HepG2 (cell line): ENCODE results near the gene C11orf24. TPM values are rescaled to one million over a fixed set of nuclear protein-coding genes. Genes with fewer than 3 reads are reported as not detected.
A peak's percentile ranks its signal among the peaks of the same experiment; 100 is the strongest.

Source experiments
- ATAC-seq: fragments of 200-7000 bp; cut with Tn5 transposase; 3 replicates; pipeline ENCODE4 v1.9.1; 2020; ENCODE audit warnings: mild to moderate bottlenecking, moderate library complexity
- BruUV-seq: library from RNA; stranded (reverse); fragments of 400-500 nt; replicated peaks from 2 replicates; lab custom pipeline; 2021; lab: Mats Ljungman, UMichigan
- CTCF ChIA-PET: fragments of 300-600 bp; formaldehyde crosslinking; extraction: SDS; loops from one replicate; lab custom pipeline; 2021; ENCODE audit warnings: low total read pairs, inconsistent platforms, low intra/inter-chr PET ratio; lab: Yijun Ruan, JAX
- POLR2A ChIA-PET: fragments of 350-600 bp; sonication (Branson Sonifier 250); formaldehyde crosslinking; loops from one replicate; lab custom pipeline; 2020; ENCODE audit warnings: antibody characterized with exemption, inconsistent platforms; lab: Yijun Ruan, JAX
- DNase-seq: peaks from one replicate; pipeline ENCODE4 v3.0.0-alpha.2; 2015; ENCODE audit warnings: low spot score
- FAIRE-seq: peaks from 3 replicates; lab custom pipeline; 2011; peaks lifted over from hg19 to GRCh38; lab: Jason Lieb, UNC
- H2AFZ ChIP-seq: one replicate; pipeline ENCODE4 v1.6.1; 2011; ENCODE audit warnings: low read length, inconsistent platforms
- H3K27ac ChIP-seq: fragments of 300-600 bp; 3 replicates; pipeline ENCODE4 v1.8.0; 2011; ENCODE audit warnings: mixed run types, mild to moderate bottlenecking, mixed read lengths, low read length, inconsistent platforms; ENCODE audit not compliant: insufficient read depth; ENCODE audit errors: extremely low read length
- H3K27me3 ChIP-seq, 2 experiments: fragments of 200-600 bp in 1 of 2; 2 replicates in 1 of 2; 3 replicates in 1 of 2; pipeline versions ENCODE4 v1.6.0 to v1.8.0; 2011; ENCODE audit warnings: low read length in 2 of 2, mild to moderate bottlenecking in 2 of 2, moderate library complexity in 2 of 2, inconsistent platforms in 1 of 2; ENCODE audit not compliant: insufficient read depth in 2 of 2, control insufficient read depth in 1 of 2
- H3K36me3 ChIP-seq, 2 experiments: fragments of 200-600 bp in 1 of 2; replicated peaks in 1 of 2; 2 replicates in 1 of 2; 3 replicates in 1 of 2; pipeline versions ENCODE4 v1.5.1 to v1.8.0; 2011; ENCODE audit warnings: low read length in 2 of 2, inconsistent platforms in 1 of 2; ENCODE audit not compliant: insufficient read depth in 2 of 2, control insufficient read depth in 1 of 2
- H3K4me1 ChIP-seq: 2 replicates; pipeline ENCODE4 v1.5.1; 2012; ENCODE audit warnings: low read length, inconsistent platforms; ENCODE audit not compliant: insufficient read depth
- H3K4me2 ChIP-seq: 2 replicates; pipeline ENCODE4 v1.6.0; 2011; ENCODE audit warnings: low read depth, low read length, inconsistent platforms
- H3K4me3 ChIP-seq, 3 experiments: fragments of 200-600 bp in 1 of 3; sonication (generic), shearing (Covaris generic) in 1 of 3; replicated peaks in 1 of 3; 2 replicates each; pipeline ENCODE4 v1.5.1; 2011 to 2016; ENCODE audit warnings: low read length in 3 of 3, inconsistent platforms in 2 of 3, low read depth in 2 of 3, mild to moderate bottlenecking in 2 of 3, control low read depth in 1 of 3, mixed read lengths in 1 of 3; ENCODE audit not compliant: insufficient read depth in 1 of 3
- H3K79me2 ChIP-seq: one replicate; pipeline ENCODE4 v1.6.1; 2011; ENCODE audit warnings: low read length, inconsistent platforms; ENCODE audit not compliant: insufficient read depth
- H3K9ac ChIP-seq: 2 replicates; pipeline ENCODE4 v1.6.0; 2011; ENCODE audit warnings: mild to moderate bottlenecking, low read depth, low read length, inconsistent platforms; ENCODE audit not compliant: insufficient read depth
- H3K9me3 ChIP-seq: 2 replicates; pipeline ENCODE4 v1.5.1; 2012; ENCODE audit warnings: mild to moderate bottlenecking, low read length
- H4K20me1 ChIP-seq: 2 replicates; pipeline ENCODE4 v1.6.0; 2011; ENCODE audit warnings: inconsistent platforms, mild to moderate bottlenecking, low read length, moderate library complexity; ENCODE audit not compliant: insufficient read depth
- AGO2 ChIP-seq: fragments of 200-400 bp; formaldehyde crosslinking; optimal IDR thresholded peaks from 2 replicates; pipeline ENCODE3; 2017; ENCODE audit warnings: mild to moderate bottlenecking, low read depth, low read length, moderate library complexity
- PLRG1 ChIP-seq: fragments of 450-650 bp; conservative IDR thresholded peaks from 2 replicates; pipeline ENCODE4 v1.6.1; 2016
- POLR2A ChIP-seq, 2 experiments: IDR thresholded peaks; 2 replicates each; pipeline ENCODE4 v1.6.1; 2011; ENCODE audit warnings: low read depth in 2 of 2, low read length in 2 of 2, mild to moderate bottlenecking in 1 of 2, moderate library complexity in 1 of 2; ENCODE audit not compliant: insufficient read depth in 1 of 2
- RAD21 ChIP-seq: fragments of 450-650 bp; formaldehyde crosslinking; IDR thresholded peaks from 2 replicates; pipeline ENCODE4 v1.5.0; 2020; ENCODE audit warnings: mild to moderate bottlenecking
- TARDBP ChIP-seq: sonication (generic); formaldehyde crosslinking; IDR thresholded peaks from 2 replicates; pipeline ENCODE4 v1.8.0; 2022; ENCODE audit warnings: mild to moderate bottlenecking, missing genetic modification reagents
- ZNF839 ChIP-seq: sonication (generic); formaldehyde crosslinking; IDR thresholded peaks from 2 replicates; pipeline ENCODE4 v1.4.0; 2020; ENCODE audit warnings: missing genetic modification reagents, mild to moderate bottlenecking, borderline replicate concordance
- WGBS: methylation state at CpG from one replicate; pipeline ENCODE4 v1.1.6; 2017; ENCODE audit warnings: low lambda C conversion rate; 5-methylcytosine and 5-hydroxymethylcytosine counted together
- in situ Hi-C: cut with HindIII; loops from 2 replicates; pipeline ENCODE4 v1.10.0; 2017; ENCODE audit warnings: low pct_unique_long_range_greater_than_20kb; ENCODE audit not compliant: extremely low pct_ligation_motif_present
- intact Hi-C: fragments of 100-400 bp; cut with micrococcal nuclease; formaldehyde crosslinking; loops from one replicate; pipeline ENCODE4 v1.10.0; 2022; ENCODE audit not compliant: unreplicated experiment
- polyA plus RNA-seq, 8 experiments: library from polyadenylated mRNA; depleted of rRNA in 3 of 8; stranded (reverse) in 7 of 8; unstranded in 1 of 8; fragments of >200 nt; fragmentation: Illumina TruSeq in 4 of 8; extraction: Trizol in 4 of 8; gene quantifications; 2 replicates each; pipeline versions ENCODE4 v1.2.1 to v1.2.3, GENCODE V29; 2011 to 2016; ENCODE audit warnings: low read depth in 4 of 8, missing spikeins in 1 of 8, mixed read lengths in 1 of 8; ENCODE audit not compliant: insufficient read depth in 1 of 8
- total RNA-seq, 5 experiments: library from RNA; depleted of rRNA; stranded (reverse); fragments of >200 nt; fragmentation: Illumina TruSeq; extraction: Trizol; gene quantifications; 2 replicates each; pipeline ENCODE4 v1.2.3, GENCODE V29; 2016; ENCODE audit warnings: low read depth in 1 of 5

C11orf24 gene
- total and polyA plus RNA-seq, 2 of the 13 experiments (the other 11 are each of a cell fraction or from before 2014, with no cell fraction given), result 52.9 to 55.5 TPM

DNA sequence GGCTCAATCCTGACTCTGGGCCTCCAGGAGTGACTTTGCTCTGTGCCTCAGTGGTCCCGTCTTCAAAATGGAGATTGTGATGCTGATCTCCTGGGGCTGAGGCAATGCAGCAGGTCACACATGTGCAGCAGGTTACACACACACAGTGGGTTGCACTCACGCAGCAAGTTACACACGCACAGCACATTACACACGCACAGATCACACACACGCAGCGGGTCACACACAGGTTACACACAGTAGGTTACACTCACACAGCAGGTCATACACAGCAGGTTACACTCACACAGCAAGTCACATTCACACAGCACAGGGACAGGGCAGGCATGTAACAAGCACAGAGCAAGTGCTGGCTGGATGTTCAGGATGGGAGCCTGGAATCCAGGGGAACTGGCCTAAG is 11.3 kb downstream of the C11orf24 start (continued):
- no peak for TF ChIP-seq PLRG1

GRCh38 chr11:68259122-68259959 is 12.4 kb downstream of the C11orf24 start:
- Histone ChIP-seq H2AFZ (no peak overlapping the region), H3K27ac (peak overlapping the region; percentile 13), H4K20me1 (no peaks in the 10 kb centered on the region), H3K4me3 (no peak overlapping the region), H3K9me3 (no peaks in the 10 kb centered on the region), H3K4me1 (peaks cover 33% of the 10 kb centered on the region), H3K79me2 (no peaks in the 10 kb centered on the region), H3K4me2 (no peak overlapping the region), H3K27me3 (no peaks in the 10 kb centered on the region), H3K9ac (no peak overlapping the region), H3K36me3 (peaks cover 16 to 32% of the 10 kb centered on the region in 2 experiments)
- TF ChIP-seq TARDBP (peak; percentile 82), POLR2A (IDR thresholded peaks at IDR 0.05; ENCODE audit: insufficient read depth in 1 of 2, low read depth in 2 of 2, low read length in 2 of 2) (peak in 1 of 2 experiments; percentile 39; a peak in 1 of 4 replicates), RAD21 (CRISPR knock-in tag) (no peak), ZNF839 (CRISPR knock-in tag) (0 out of 2 replicates have a peak, but pooled peaks have one; percentile 28), AGO2 (peak; percentile 77)
- FAIRE-seq (no peak), DNase-seq (no peak), ATAC-seq (no peak)
- no TSS peak for BruUV-seq
- intact Hi-C loops, result loop anchor here (5.0 kb wide), 1 partner anchor 58 kb away; no protein-coding TSS in a partner anchor
- WGBS, result 94% methylated on average over 12 of the region's 15 CpGs
- ChIA-PET POLR2A (interaction anchor here (1.3 to 6.6 kb wide), 4 partner anchors 11 to 38 kb away, joined by 5 to 127 read pairs (median 14); partner anchors contain the start of gene C11orf24), CTCF (no interaction called here)
- in situ Hi-C loops, result loop anchor here (5.0 kb wide), 2 partner anchors 38 to 188 kb away; no protein-coding TSS in a partner anchor
